GM12891 (cell line): Measurements from ENCODE around the gene ALDOA.

Experiments
- DNase-seq: peaks from one replicate; pipeline ENCODE4 v3.0.0; 2011; ENCODE audit warnings: low spot score; ENCODE audit not compliant: insufficient read length
- FAIRE-seq: peaks from 2 replicates; lab custom pipeline; 2011; peaks lifted over from hg19 to GRCh38; lab: Jason Lieb, UNC
- PAX5 ChIP-seq: IDR thresholded peaks from 2 replicates; pipeline ENCODE4 v1.6.1; 2011; ENCODE audit warnings: low read length, moderate library complexity, mild to moderate bottlenecking; ENCODE audit not compliant: insufficient read depth, severe bottlenecking
- POLR2A ChIP-seq: IDR thresholded peaks from 2 replicates; pipeline ENCODE4 v1.6.1; 2011; ENCODE audit warnings: low read depth, low read length, control low read depth
- POLR2AphosphoS5 ChIP-seq: IDR thresholded peaks from 2 replicates; pipeline ENCODE4 v1.6.1; 2011; ENCODE audit warnings: low read depth, low read length, control low read depth
- POU2F2 ChIP-seq: IDR thresholded peaks from 2 replicates; pipeline ENCODE4 v1.6.1; 2011; ENCODE audit warnings: low read depth, mild to moderate bottlenecking, control low read depth, low read length, moderate library complexity
- SPI1 ChIP-seq: IDR thresholded peaks from 2 replicates; pipeline ENCODE4 v1.6.1; 2011; ENCODE audit warnings: low read depth, low read length, control low read depth
- TAF1 ChIP-seq: IDR thresholded peaks from 2 replicates; pipeline ENCODE4 v1.6.1; 2011; ENCODE audit warnings: low read depth, low read length, control low read depth

Gene ALDOA

DNA sequence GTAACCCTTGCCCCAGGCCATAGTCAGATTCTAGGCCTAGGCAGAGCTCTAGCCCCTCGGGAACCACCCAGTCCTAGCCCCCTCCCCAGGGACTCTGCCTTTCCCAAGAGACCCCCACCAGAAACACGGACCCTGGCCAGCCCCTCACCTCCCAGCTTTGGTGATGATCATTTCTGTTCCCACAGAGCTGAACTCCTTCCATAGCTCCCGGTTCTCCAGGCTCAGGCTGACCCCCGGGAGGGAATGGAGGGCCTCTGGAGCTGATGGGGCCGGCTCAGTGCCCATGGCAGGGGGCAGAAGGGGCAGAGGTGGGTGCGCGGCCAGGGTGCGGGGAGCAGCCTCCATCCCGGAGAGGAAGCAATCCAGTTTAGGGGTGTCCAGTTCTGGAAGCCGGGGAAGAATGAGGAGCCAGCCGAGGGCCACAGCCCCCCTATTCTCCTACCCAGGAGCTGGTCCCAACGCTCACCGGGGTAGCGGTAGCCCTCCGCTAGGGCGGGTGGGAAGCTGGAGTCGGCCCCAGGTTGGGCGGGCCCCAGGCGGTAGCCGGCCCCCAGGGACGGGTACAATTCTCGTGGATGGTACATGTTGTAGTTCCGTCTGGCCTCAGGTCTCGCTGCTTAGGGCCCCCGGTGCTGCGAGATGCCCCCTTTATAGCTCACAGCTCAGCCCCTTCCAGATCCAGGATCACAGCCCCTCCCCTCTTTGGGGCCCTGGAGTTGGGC, 25.2 kb downstream of the ALDOA start:
- no peak for DNase-seq
- FAIRE-seq: no peak
- TF ChIP-seq POLR2AphosphoS5 (no peak), SPI1 (no peak), PAX5 (no peak), POU2F2 (no peak), POLR2A (no peak), TAF1 (no peak)

- no peak for TF ChIP-seq TAF1
- TF ChIP-seq PAX5: peak; percentile 47
- TF ChIP-seq POLR2A: 0 out of 2 replicates have a peak, but pooled peaks have one; percentile 16
- FAIRE-seq (peak; percentile 97), DNase-seq (peak; percentile 93)
These were observed 26.2 kb downstream of the ALDOA start, which contains the start of gene TBX6 for GRCh38 chr16:30091474-30092372. Gene TBX6 (minus strand): TSS chr16:30091924. CDS start chr16:30091193, 731 bp downstream.

- TF ChIP-seq POU2F2 (peak; percentile 77; the same call in 1 of the 2 replicates), SPI1 (peak; percentile 67), PAX5 (no peak), POLR2A (peak; percentile 36; the same call in 1 of the 2 replicates), TAF1 (0 out of 2 replicates have a peak, but pooled peaks have one; percentile 12), POLR2AphosphoS5 (no peak; the same call in 1 of the 2 replicates)
- FAIRE-seq: no peak
- DNase-seq: peak; percentile 86
These were observed 26.9 kb downstream of the ALDOA start for GRCh38 chr16:30092373-30093010.

DNA sequence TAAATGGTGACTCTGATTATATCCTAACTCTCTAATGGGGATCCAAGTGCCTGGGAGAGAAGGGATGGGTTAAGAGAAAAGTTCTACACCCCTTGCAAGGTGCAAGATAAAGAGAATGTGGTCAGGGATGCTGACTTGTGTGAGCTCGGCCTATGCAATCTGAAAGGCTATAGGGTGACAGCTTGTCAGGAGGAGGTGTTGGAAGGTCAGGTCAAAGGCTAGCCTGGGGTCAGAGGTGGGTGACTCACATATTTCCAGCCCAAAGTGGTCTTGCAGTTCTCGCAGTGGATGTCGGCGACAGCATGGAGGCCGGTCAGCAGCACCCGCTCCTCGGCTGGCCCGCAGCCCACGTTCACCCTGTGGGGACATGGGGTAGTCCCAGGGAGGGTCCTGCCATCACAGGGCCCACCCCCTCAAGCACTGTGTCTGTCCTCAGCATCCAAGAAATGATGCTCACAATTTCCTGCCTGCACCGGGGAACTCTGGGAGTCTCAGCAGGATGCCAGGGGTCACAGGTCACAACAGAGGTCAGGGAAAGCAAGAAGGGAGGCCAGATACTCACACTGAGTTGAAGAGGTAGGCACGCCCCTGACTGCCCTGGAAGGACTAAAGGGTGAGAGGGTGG, 29.1 kb downstream of the ALDOA start:
- TF ChIP-seq POLR2A (no peak), POU2F2 (no peak), TAF1 (no peak), SPI1 (no peak), POLR2AphosphoS5 (no peak), PAX5 (no peak)
- FAIRE-seq: no peak

DNA sequence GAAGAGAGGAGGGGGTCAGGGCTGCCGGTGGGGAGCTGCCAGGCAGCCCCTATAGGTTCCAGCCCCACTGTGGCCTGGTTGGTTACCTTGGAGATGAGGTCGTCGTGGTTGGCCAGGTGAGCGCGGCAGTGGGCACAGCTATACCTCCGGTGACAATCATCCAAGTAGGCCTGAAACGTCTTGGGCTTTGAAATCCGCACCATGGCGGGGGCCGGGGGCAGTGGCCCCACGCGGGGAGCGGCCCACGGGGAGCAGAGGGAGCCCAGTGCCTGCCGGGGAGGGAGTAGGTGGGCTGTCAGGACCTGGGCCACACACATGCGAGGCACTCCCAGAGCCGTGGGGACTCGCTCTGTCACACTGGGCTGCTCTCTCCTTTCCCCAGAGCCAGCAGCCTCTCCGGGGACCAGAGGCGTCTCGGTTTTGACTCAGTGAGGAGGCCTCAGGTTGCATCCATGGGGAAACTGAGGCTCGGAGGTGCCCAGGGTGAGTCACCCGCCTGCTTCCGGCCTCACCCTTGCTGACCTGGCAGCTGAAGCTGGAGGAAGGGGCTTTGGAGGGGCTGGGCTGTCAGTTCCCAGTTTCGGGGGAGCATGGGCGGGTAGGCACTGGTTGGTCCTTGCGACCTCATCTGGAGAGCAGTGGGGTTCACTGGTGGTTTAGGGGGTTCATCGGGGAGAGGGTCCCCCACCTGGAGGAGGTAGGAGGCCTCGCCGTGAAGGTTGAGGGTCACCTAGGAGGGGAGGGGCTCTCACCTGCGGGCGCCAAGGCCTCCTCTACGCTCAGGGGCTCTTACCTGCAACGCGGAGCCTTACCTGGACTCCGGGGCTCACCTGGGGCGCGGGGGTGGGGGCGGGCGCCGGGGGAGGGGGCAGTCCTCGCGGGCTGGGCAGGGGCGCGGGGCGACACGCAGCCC, 29.9 kb downstream of the ALDOA start:
- DNase-seq (no peak), FAIRE-seq (no peak)
- TF ChIP-seq POLR2AphosphoS5 (no peak), POLR2A (no peak), POU2F2 (no peak), TAF1 (no peak), PAX5 (no peak), SPI1 (no peak)

More for the DNA sequence above, 29.1 kb downstream of the ALDOA start:
- no peak for DNase-seq

DNA sequence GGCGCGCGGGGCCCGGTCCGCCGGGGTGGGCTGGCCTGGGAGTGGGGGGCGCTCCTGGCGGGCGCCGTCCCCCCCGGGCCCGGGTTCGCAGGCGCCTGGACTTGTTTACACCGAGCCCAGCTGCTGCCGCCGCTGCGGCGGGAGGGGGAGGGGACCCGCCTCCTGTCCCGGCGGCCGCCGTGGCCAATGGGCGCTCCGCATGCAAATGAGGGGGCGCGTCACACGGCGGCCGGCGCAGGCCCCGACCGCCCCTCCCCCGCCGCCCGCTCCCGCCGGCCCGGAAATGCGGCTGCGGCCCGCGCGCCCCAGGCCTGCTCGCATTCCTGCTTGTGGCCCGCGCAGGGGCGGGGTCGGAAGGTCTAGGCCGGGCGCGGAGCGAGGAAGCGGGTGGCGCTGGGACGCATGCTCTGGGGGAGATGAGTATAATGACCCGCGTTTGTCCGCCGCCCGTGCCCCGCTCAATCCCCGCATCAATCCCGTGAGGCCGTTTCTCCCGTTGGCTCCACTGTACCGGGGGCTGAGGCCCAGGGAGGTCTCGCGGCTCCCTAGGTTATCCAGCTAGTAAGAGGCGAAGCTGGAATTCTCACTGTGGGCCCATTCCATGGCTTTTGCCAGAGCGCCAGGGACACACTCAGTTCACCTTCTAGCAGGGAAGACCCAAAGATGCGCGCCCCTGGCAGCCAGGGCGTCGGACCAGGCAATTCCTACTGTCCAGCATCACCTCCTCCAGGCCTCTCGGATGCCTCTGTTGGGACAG, 30.7 kb downstream of the ALDOA start, which contains the start of gene YPEL3:
Gene YPEL3 (minus strand): TSS at position 109 of the 757 bp plus-strand sequence. CDS start 731 bp downstream, outside the sequence.
- FAIRE-seq: peak; percentile 78

DNA sequence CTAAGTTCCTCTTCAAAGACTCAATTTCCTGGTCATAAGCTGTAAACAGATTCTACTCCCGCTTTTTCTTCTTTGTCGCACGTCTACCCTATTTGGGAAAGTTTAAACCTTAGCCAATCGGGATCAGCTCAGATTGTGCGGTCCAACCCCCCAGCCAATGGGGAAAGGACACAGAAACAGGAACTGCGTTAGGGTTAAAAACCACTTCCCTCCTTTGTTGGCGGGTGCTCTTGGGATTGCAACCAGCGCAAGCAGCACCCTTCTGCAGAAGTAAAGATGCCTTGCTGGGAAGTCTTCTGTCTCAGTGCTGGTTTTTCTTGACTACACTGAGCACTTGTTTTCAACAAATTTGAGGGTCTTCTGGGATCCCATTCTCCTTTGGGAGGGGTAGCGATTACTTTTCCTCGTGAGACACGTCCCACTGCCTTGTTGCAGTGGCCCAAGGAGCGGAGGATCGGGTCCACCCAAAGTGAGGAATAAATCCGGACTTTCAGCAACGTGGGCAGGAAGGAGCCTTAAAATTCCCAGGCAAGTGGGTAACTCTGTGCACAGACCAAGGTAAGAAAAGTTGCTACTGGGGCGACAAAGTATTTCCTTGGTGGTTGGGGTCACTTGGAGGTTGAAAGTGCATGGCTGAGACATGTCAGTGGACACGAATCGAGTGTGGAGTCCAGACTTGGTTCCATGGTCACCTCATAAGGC, 31.5 kb downstream of the ALDOA start:
- FAIRE-seq (no peak), DNase-seq (no peak)
- peak; percentile 65 for TF ChIP-seq SPI1
- TF ChIP-seq TAF1: no peak

More for the DNA sequence above, 30.7 kb downstream of the ALDOA start, which contains the start of gene YPEL3:
- TF ChIP-seq POU2F2 (peak; percentile 78; the same call in 1 of the 2 replicates), TAF1 (no peak), PAX5 (no peak), POLR2AphosphoS5 (no peak)
- DNase-seq: peak; percentile 97
